NCI-H748 (cell line): ENCODE results near the gene TOP2B.

Experiments
- DNase-seq: peaks from one replicate; lab custom pipeline; 2025; ENCODE audit not compliant: unreplicated experiment; lab: John Stamatoyannopoulos, UW

The TOP2B gene

GRCh38 chr3:25619382-25619781 lies 45.3 kb downstream of the TOP2B start:
- DNase-seq = no peak

GRCh38 chr3:25618028-25618427 lies 46.7 kb downstream of the TOP2B start:
- no peak for DNase-seq

GRCh38 chr3:25611193-25611592 lies 53.5 kb downstream of the TOP2B start:
- DNase-seq = no peak

- DNase-seq = no peak
These were observed 53.9 kb downstream of the TOP2B start for GRCh38 chr3:25610779-25611178.

- DNase-seq = no peak
These were observed 54.5 kb downstream of the TOP2B start for GRCh38 chr3:25610167-25610566.

- no peak for DNase-seq
These were observed 60.5 kb downstream of the TOP2B start for GRCh38 chr3:25604107-25604805.

- no peak for DNase-seq
These were observed 61.0 kb downstream of the TOP2B start for GRCh38 chr3:25603703-25604102.

- DNase-seq = no peak
These were observed 67.1 kb downstream of the TOP2B start for GRCh38 chr3:25597535-25598101.

- DNase-seq = peak; percentile 35
These were observed 70.7 kb downstream of the TOP2B start for GRCh38 chr3:25594007-25594502.

GRCh38 chr3:25593001-25593400 lies 71.7 kb downstream of the TOP2B start:
- no peak for DNase-seq

- DNase-seq = no peak
These were observed 72.2 kb downstream of the TOP2B start for GRCh38 chr3:25592510-25592968.

- DNase-seq = no peak
These were observed 74.9 kb downstream of the TOP2B start for GRCh38 chr3:25589783-25590258.

- no peak for DNase-seq
These were observed 75.5 kb downstream of the TOP2B start for GRCh38 chr3:25589104-25589782.

- no peak for DNase-seq
These were observed 76.1 kb downstream of the TOP2B start for GRCh38 chr3:25588441-25589103.

GRCh38 chr3:25587975-25588374 lies 76.7 kb downstream of the TOP2B start:
- no peak for DNase-seq

- DNase-seq = no peak
These were observed 77.2 kb downstream of the TOP2B start for GRCh38 chr3:25587526-25587925.

- DNase-seq = peak; percentile 7
These were observed 77.6 kb downstream of the TOP2B start for GRCh38 chr3:25587094-25587493.

- no peak for DNase-seq
These were observed 78.2 kb downstream of the TOP2B start for GRCh38 chr3:25586553-25586952.

- no peak for DNase-seq
These were observed 78.6 kb downstream of the TOP2B start for GRCh38 chr3:25586167-25586505.

GRCh38 chr3:25585361-25586166 lies 79.1 kb downstream of the TOP2B start:
- DNase-seq = no peak
